NB4 (cell line): Measurements from ENCODE around the gene SIGLEC11.

Experiments
- POLR2A ChIP-seq: IDR thresholded peaks from 2 replicates; pipeline ENCODE4 v1.6.1; 2011; ENCODE audit warnings: mild to moderate bottlenecking; ENCODE audit not compliant: insufficient read length; ENCODE audit errors: extremely low read depth
- TF ChIP-seq, protein P1 (sequence below): IDR thresholded peaks from one replicate; pipeline ENCODE4 v1.5.1; 2012; ENCODE audit warnings: low read depth, low read length

DNA sequence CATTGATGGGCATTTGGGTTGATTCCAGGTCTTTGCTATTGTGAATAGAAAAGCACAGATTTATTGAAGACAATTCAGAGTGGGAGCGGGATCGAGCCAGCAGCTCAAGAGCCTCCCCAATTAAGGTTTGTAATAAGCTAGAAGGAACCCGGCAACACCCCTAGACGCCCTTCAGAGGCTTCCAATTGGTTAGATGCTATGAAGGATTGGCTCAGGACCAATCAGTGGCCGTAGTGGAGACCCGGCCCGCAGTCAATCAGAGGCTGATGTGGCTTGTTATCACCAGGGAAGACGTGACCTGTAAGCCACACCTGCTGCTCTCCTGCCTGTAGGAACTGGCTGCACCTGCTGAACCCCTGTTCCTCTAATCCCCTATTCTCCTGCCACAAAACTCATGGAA, 14.6 kb downstream of the SIGLEC11 start:
- TF ChIP-seq, protein P1, sequence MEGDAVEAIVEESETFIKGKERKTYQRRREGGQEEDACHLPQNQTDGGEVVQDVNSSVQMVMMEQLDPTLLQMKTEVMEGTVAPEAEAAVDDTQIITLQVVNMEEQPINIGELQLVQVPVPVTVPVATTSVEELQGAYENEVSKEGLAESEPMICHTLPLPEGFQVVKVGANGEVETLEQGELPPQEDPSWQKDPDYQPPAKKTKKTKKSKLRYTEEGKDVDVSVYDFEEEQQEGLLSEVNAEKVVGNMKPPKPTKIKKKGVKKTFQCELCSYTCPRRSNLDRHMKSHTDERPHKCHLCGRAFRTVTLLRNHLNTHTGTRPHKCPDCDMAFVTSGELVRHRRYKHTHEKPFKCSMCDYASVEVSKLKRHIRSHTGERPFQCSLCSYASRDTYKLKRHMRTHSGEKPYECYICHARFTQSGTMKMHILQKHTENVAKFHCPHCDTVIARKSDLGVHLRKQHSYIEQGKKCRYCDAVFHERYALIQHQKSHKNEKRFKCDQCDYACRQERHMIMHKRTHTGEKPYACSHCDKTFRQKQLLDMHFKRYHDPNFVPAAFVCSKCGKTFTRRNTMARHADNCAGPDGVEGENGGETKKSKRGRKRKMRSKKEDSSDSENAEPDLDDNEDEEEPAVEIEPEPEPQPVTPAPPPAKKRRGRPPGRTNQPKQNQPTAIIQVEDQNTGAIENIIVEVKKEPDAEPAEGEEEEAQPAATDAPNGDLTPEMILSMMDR = no peak
- no peak for TF ChIP-seq POLR2A
